Immature natural killer cell (primary cell): ENCODE data around the gene CSMD2. TPM values are rescaled to one million over a fixed set of nuclear protein-coding genes. Genes with fewer than 3 reads are reported as not detected.

Experiments
- DNase-seq, 3 donors: peaks; one replicate each; pipeline ENCODE4 v3.0.0; 2022; ENCODE audit warnings: mixed read lengths in 1 of 3
- H3K27ac Mint-ChIP-seq, 6 donors: one replicate each; pipeline ENCODE4 v1.8.0; 2020; ENCODE audit warnings: mixed read lengths in 6 of 6, mild to moderate bottlenecking in 5 of 6, inconsistent platforms in 4 of 6, moderate library complexity in 3 of 6
- H3K27me3 Mint-ChIP-seq, 3 donors: one replicate each; pipeline ENCODE4 v1.8.0; 2020 to 2021; ENCODE audit warnings: low read depth in 3 of 3, mild to moderate bottlenecking in 3 of 3, mixed read lengths in 3 of 3, moderate library complexity in 3 of 3, inconsistent platforms in 1 of 3
- H3K36me3 Mint-ChIP-seq, 3 donors: one replicate each; pipeline ENCODE4 v1.8.0; 2020; ENCODE audit warnings: mixed read lengths in 3 of 3, inconsistent platforms in 2 of 3, mild to moderate bottlenecking in 2 of 3
- H3K4me1 Mint-ChIP-seq, 2 donors: one replicate each; pipeline ENCODE4 v1.8.0; 2020; ENCODE audit warnings: inconsistent platforms in 2 of 2, mild to moderate bottlenecking in 2 of 2, mixed read lengths in 2 of 2, moderate library complexity in 1 of 2
- H3K4me3 Mint-ChIP-seq, 5 donors: one replicate each; pipeline ENCODE4 v1.8.0; 2020; ENCODE audit warnings: mild to moderate bottlenecking in 5 of 5, mixed read lengths in 5 of 5, inconsistent platforms in 3 of 5, moderate library complexity in 3 of 5
- H3K9me3 Mint-ChIP-seq, 6 donors: one replicate each; pipeline ENCODE4 v1.8.0; 2020; ENCODE audit warnings: mild to moderate bottlenecking in 6 of 6, mixed read lengths in 6 of 6, inconsistent platforms in 4 of 6, moderate library complexity in 3 of 6
- polyA plus RNA-seq, 3 donors: library from polyadenylated mRNA; unstranded; fragments of 300-500 nt; fragmentation: Illumina TruSeq; gene quantifications; one replicate each; pipeline ENCODE4 v1.2.3, GENCODE V29; 2021

CSMD2 gene
- polyA plus RNA-seq, 3 donors from 2014 or later = not detected

DNA sequence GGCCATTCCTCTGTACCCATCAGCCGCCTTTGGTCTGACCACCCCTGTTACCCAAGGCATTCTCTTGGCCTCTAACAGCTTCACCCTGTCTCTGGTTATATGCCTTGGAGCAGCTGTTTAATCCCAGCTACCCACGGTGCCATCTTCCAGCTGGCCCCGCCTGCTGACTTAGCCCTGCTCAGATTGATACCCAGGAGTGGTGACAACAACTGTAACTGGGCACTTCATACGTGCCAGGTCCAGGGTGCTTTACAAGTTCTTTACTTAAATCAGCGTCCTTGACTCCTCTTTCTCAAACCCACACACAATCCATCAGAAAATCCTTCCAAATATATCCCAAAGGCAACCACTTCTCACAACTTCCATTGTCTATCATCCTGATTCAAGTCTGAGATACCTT lies 338.3 kb downstream of the CSMD2 start:
- Mint-ChIP-seq H3K4me3 (no peak overlapping the region), H3K4me1 (no peaks in the 10 kb centered on the region), H3K27me3 (peaks cover 2 to 7% (median 6%) of the 10 kb centered on the region in 3 donors), H3K36me3 (no peaks in the 10 kb centered on the region), H3K27ac (no peak overlapping the region), H3K9me3 (peaks cover 0 to 1% (median 0%) of the 10 kb centered on the region in 6 donors)
- no peak for DNase-seq

DNA sequence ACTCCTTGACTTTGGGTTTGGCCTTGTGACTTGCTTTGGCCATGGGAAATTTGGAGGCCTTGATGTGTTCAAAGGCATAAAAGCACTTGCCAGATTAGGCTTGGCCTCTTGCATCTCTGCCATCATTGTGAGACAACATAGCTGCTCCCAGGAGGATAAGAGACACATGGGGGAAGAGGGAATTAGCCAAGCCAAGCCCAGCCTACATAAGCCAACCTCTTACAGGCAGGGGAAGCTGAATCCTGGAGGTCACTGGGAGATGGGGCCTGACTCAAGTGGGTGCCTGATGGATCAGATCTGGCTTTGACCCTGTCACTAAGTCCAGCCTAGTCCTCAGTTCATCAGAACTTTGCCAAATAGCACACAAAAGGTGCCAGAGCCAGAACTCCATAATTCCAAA lies 338.7 kb downstream of the CSMD2 start:
- Mint-ChIP-seq H3K4me1 (no peaks in the 10 kb centered on the region), H3K27ac (no peak overlapping the region), H3K4me3 (no peak overlapping the region), H3K36me3 (no peaks in the 10 kb centered on the region), H3K27me3 (peaks cover 2 to 7% (median 6%) of the 10 kb centered on the region in 3 donors), H3K9me3 (peaks cover 0 to 1% (median 0%) of the 10 kb centered on the region in 6 donors)
- no peak for DNase-seq

DNA sequence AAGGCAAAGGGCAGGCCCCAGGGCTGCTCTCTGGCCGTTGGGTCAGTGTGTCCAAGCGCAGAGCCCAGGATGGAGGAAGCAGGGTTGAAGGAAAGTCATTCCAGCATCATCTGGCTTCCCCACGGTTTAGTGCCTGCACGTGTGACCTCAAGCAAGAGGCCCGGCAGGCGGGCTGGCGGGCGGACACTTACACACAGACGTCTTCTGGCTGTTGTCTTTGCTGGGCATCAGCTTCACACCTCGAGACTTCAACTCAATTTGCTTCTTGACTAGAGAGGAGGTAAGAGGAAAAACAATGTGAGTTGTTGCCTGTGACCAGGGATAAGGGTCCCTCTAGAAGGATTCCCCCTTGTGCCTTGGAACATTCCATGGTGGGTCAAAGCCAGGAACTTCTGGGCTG lies 339.5 kb downstream of the CSMD2 start:
- Mint-ChIP-seq H3K4me1 (no peaks in the 10 kb centered on the region), H3K27me3 (peaks cover 0 to 7% (median 6%) of the 10 kb centered on the region in 3 donors), H3K9me3 (peaks cover 0 to under 1% (median 0%) of the 10 kb centered on the region in 6 donors), H3K36me3 (no peaks in the 10 kb centered on the region), H3K4me3 (no peak overlapping the region), H3K27ac (no peak overlapping the region)
- DNase-seq = no peak

DNA sequence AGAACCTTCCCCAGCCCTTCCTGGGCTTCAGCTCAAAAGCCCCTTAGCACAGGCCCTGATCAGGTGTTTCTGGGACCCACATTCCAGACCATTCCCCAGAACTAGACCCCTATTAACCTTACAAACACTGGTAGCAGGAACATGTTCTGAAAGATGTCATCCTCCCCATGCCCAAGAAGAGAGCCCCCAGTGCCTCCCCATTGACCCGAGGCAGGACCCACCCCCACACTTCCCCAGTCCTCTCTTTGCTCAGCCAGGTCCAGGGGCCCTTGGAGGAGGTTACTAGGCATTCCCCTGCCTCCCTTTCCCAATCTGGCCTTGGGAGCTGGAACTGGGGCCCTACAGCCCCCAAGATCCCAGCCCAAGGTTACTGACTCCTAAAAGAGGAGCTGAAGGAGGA lies 340.1 kb downstream of the CSMD2 start:
- Mint-ChIP-seq H3K9me3 (no peaks in the 10 kb centered on the region), H3K4me1 (no peaks in the 10 kb centered on the region), H3K27ac (no peak overlapping the region), H3K36me3 (no peaks in the 10 kb centered on the region), H3K4me3 (no peak overlapping the region), H3K27me3 (peaks cover 0 to 7% (median 6%) of the 10 kb centered on the region in 3 donors)
- DNase-seq = no peak

DNA sequence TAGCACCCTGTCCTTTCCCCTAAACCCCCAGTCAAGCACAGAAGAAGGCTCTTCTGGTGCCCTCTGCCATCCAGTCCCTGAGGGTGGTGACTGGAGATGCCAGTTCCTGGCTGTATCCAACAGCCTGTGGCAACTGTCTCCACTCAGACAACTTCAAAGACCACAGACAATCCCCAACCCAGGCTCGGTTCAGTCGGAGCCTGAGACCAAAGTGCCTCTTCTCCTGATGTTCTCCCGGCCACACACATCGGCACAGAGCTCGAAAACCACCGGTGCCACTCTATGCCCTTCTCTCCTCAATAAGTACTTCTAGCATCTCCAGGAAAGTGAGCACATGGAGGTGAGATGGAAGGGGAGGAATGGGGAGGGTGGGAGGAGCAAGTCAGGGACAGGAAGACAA lies 340.7 kb downstream of the CSMD2 start:
- no peak overlapping the region for H3K4me3 Mint-ChIP-seq

DNA sequence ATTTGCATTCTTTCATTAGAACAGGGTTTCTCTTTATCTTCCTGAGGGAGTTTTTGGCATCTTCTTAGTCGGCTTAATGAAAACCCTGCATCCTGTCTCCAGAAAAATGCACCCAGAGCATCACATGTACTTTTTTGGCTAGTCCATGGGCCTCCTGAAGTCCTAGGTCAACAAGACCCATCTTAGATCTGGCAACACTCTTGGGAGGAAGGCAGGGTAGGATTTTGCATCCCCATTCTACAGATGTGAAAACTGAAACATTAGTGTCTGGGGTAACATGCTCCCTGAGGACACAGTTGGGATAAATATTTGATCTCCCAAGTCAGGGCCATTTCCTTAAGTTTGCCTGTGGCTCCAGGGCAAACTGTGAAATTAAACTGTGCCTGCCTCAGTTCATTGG lies 341.2 kb downstream of the CSMD2 start:
- no peak overlapping the region for H3K27ac Mint-ChIP-seq
- H3K9me3 Mint-ChIP-seq = no peaks in the 10 kb centered on the region
- no peak overlapping the region for H3K4me3 Mint-ChIP-seq
- no peaks in the 10 kb centered on the region for H3K4me1 Mint-ChIP-seq
- peaks cover 1 to 7% (median 6%) of the 10 kb centered on the region in 3 donors for H3K27me3 Mint-ChIP-seq
- DNase-seq = no peak
- no peaks in the 10 kb centered on the region for H3K36me3 Mint-ChIP-seq

More for the DNA sequence above, 340.7 kb downstream of the CSMD2 start:
- DNase-seq = no peak
- Mint-ChIP-seq H3K27ac (no peak overlapping the region), H3K36me3 (no peaks in the 10 kb centered on the region), H3K9me3 (no peaks in the 10 kb centered on the region), H3K4me1 (no peaks in the 10 kb centered on the region), H3K27me3 (peaks cover 1 to 7% (median 6%) of the 10 kb centered on the region in 3 donors)

DNA sequence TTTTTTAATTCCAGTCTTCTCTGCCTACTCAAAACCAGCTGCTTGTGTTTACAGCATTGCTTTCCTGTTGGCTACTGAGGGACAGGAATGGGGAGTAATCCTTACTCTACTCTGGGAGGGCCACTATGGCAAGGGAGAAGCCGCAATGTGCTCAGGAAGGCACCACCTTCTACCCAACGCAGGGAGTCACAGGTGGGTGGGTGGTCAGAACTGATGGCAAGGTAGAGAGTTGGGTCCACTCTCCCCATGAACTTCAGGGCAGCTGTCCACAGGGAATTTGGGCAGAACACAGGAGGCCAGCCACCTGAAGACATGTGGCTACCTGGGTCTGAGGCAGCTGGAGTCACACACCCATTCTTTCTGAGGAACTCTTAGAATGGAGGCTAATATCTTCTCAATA lies 341.6 kb downstream of the CSMD2 start:
- H3K27ac Mint-ChIP-seq = no peak overlapping the region
- H3K4me3 Mint-ChIP-seq = no peak overlapping the region
- no peaks in the 10 kb centered on the region for H3K4me1 Mint-ChIP-seq
- no peaks in the 10 kb centered on the region for H3K36me3 Mint-ChIP-seq
- H3K27me3 Mint-ChIP-seq = peaks cover 1 to 6% (median 5%) of the 10 kb centered on the region in 3 donors
- DNase-seq = no peak
- H3K9me3 Mint-ChIP-seq = no peaks in the 10 kb centered on the region

DNA sequence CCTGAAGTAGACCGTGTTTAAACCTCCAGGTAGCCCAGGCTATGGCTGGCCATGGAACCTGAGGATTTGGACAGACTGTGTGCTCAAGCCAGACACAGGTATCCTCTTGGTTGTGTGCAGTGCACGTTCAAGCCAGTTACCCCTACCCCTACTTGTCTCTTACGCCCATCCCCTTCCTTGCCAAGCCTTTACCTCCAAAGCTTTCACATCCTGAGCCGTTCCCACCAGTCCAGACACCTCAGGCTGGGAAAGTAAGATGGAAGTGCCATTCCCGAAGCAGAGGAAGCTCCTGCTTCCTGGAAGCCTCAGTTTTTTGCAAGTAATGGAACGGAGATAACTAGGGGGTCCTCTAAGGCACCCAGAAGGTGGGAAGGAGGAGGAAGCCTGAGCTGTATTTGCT lies 342.6 kb downstream of the CSMD2 start:
- no peak overlapping the region for H3K4me3 Mint-ChIP-seq
- H3K36me3 Mint-ChIP-seq = no peaks in the 10 kb centered on the region
- no peak overlapping the region for H3K27ac Mint-ChIP-seq
- no peaks in the 10 kb centered on the region for H3K9me3 Mint-ChIP-seq
- H3K27me3 Mint-ChIP-seq = peaks cover 1 to 6% (median 5%) of the 10 kb centered on the region in 3 donors
- no peaks in the 10 kb centered on the region for H3K4me1 Mint-ChIP-seq
- no peak for DNase-seq

DNA sequence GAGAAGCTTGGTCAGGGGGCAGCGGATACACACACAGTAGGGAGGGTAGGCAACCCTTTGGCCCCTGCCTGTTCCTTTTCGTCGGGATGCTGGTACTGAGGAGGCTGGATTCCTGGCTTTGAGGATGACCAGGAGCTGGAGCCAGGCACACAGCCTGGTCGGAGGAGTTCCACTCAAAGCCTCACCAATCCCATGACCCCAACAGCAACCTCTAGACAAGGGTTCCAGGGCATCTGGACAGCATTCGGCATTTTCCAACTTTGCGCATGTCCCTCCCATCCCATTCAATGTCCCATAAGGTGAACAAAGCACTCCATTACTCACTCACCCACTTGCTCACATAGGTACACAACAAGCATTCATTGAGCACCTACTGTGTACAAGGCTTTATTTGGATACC lies 343.7 kb downstream of the CSMD2 start:
- Mint-ChIP-seq H3K36me3 (no peaks in the 10 kb centered on the region), H3K27me3 (peaks cover 1 to 6% (median 5%) of the 10 kb centered on the region in 3 donors), H3K4me1 (no peaks in the 10 kb centered on the region), H3K9me3 (no peaks in the 10 kb centered on the region), H3K4me3 (no peak overlapping the region), H3K27ac (no peak overlapping the region)
- no peak for DNase-seq

DNA sequence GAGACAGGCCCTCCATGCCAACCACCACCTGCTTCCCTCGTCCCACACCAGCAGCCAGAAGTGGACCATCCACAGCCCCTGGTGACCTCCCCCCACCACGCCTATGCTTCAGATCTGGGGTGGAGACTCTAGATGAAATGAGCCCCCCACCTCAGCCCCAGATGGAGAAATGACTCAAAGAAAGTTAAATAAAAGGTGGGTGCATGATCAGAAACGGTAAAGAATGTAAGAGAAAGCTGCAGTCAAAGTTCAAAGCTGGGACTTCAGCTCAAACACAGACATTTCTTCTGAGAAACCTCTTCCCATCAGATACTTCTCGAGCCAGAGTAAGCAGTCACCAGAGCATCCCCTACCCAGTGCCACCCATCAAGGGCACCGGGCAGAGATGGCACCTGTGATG lies 344.2 kb downstream of the CSMD2 start:
- Mint-ChIP-seq H3K27ac (no peak overlapping the region), H3K4me3 (no peak overlapping the region), H3K27me3 (peaks cover 1 to 6% (median 5%) of the 10 kb centered on the region in 3 donors), H3K9me3 (no peaks in the 10 kb centered on the region), H3K4me1 (no peaks in the 10 kb centered on the region), H3K36me3 (no peaks in the 10 kb centered on the region)
- DNase-seq = no peak

DNA sequence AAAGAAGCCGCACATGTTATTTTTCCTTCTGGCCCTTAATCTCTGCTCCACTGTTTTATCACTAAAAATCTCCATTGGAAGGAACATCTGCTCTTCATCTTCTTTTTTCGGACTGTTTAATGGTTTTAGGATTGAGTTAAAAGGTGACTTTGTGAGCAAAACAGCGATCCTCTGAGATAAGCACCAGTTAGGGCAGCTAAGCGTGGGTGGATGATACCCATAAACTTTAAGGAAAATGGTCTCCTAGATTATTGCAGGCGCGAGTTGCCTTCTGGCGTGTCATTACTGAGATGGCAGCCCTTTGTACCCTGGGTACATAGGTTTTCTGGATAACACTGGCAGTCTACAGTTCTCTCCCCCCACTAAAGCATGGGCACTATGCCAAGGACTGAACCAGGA lies 345.1 kb downstream of the CSMD2 start:
- Mint-ChIP-seq H3K4me1 (no peaks in the 10 kb centered on the region), H3K27me3 (peaks cover 3 to 6% (median 6%) of the 10 kb centered on the region in 3 donors), H3K36me3 (no peaks in the 10 kb centered on the region), H3K4me3 (no peak overlapping the region), H3K27ac (no peak overlapping the region), H3K9me3 (no peaks in the 10 kb centered on the region)
- no peak for DNase-seq

DNA sequence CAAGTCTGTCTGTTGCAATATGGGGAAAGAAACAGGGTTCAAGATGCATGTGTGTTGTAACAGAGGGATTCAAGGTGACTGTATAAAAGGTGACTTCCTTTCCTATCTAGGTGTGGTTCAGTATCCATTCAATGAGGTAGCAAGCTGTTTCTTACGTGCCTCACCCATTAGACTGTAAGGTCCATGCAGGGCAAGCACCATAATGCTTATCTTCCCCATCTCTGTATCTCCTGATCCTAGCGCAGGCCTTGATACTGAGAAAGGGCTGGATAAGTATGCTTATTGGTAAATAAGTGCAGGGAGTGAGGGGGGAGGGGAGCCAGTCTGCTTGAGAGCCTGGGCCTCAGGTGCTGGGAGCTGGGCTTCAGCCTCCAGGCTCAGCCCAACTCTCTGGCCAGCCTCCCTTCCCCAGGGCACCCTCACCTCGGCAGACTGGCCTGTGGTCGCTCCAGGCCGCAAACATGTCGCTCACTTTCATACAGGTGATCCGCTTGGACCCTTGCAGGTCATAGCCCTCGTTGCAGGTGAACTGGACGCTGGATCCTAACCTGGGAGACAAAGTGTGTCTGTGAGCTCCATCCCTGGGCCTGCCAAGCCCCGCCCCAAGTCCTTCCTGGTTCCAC lies 345.6 kb downstream of the CSMD2 start:
- H3K4me3 Mint-ChIP-seq = no peak overlapping the region
- no peak overlapping the region for H3K27ac Mint-ChIP-seq
- DNase-seq = no peak
- H3K27me3 Mint-ChIP-seq = peaks cover 3 to 8% (median 7%) of the 10 kb centered on the region in 3 donors
- no peaks in the 10 kb centered on the region for H3K9me3 Mint-ChIP-seq
- H3K36me3 Mint-ChIP-seq = no peaks in the 10 kb centered on the region
- H3K4me1 Mint-ChIP-seq = no peaks in the 10 kb centered on the region

DNA sequence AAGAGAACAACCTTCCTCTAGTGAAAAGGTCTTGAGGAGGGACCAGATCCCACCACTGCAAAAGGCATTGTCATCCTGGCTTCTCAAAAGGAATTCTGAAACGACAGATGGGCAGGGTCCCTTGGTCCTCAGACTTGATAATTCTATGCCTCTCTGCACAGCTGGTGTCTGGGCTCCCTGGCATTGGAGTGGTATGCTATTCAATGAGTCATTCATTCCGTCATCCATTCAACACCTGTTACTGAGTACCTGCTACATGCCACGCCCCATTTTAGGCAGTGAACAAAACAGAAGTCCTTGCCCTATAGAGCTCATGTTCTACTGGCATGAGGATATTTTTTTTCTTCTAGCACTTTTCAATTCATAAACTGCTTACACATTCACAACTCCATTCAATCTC lies 347.0 kb downstream of the CSMD2 start:
- no peaks in the 10 kb centered on the region for H3K9me3 Mint-ChIP-seq
- no peak for DNase-seq
- no peaks in the 10 kb centered on the region for H3K36me3 Mint-ChIP-seq
- no peaks in the 10 kb centered on the region for H3K4me1 Mint-ChIP-seq
- H3K4me3 Mint-ChIP-seq = no peak overlapping the region
- peaks cover 3 to 7% (median 7%) of the 10 kb centered on the region in 3 donors for H3K27me3 Mint-ChIP-seq
- H3K27ac Mint-ChIP-seq = no peak overlapping the region

DNA sequence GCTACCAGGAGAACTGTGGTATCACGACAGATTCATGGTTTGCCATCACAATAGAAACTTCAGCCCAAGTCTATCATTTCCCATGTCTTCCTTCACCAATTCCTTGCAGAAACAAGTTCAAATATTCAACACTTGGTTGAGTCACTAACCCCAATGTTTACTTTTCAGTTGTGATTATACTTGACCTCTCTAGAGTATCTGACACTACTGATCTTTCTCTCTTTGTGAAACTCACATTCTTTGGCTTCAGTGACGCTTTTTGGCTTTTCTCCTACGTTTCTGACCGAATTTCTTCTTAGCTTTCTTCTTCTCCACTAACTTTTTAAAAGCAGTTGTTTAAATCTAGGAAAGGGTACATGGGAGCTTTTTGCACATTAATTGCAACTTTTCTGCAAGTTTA lies 350.0 kb downstream of the CSMD2 start:
- H3K9me3 Mint-ChIP-seq = no peaks in the 10 kb centered on the region
- H3K27me3 Mint-ChIP-seq = peaks cover 3 to 7% (median 5%) of the 10 kb centered on the region in 3 donors
- H3K4me3 Mint-ChIP-seq = no peak overlapping the region
- H3K4me1 Mint-ChIP-seq = no peaks in the 10 kb centered on the region
- H3K36me3 Mint-ChIP-seq = no peaks in the 10 kb centered on the region
- DNase-seq = no peak
- H3K27ac Mint-ChIP-seq = no peak overlapping the region

DNA sequence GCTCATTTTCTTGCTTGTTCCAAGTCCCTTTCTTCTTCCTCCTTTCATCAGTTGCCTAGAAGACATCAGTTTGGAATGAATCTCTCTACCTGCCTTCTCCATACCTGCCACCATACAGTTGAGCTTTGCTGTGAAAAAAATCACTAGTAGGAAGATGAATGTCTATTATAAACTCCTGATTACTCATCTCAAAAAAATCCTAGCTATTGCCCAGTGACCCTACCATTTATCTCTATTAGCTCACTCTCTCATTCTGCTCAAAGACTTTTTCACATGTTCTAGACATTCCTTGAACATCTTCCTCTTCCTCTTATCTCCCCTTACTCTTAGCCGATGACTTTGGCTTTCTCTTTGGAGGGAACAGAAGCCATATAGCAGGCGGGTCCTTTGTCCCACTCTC lies 350.9 kb downstream of the CSMD2 start:
- H3K9me3 Mint-ChIP-seq = peaks cover 0 to 4% (median under 1%) of the 10 kb centered on the region in 6 donors
- H3K4me1 Mint-ChIP-seq = no peaks in the 10 kb centered on the region
- H3K27me3 Mint-ChIP-seq = peaks cover 2 to 7% (median 5%) of the 10 kb centered on the region in 3 donors
- H3K36me3 Mint-ChIP-seq = no peaks in the 10 kb centered on the region
- H3K4me3 Mint-ChIP-seq = no peak overlapping the region
- no peak overlapping the region for H3K27ac Mint-ChIP-seq
- DNase-seq = no peak
